HG03280 (cell line): ENCODE measurements around the gene RTN4R.
"Not testable (repeated sequence)": the region's sequence is repeated elsewhere in the genome, so short reads cannot be mapped to it uniquely, and the experiment has no call there.

Source experiments
- ATAC-seq: cut with Tn5 transposase; IDR thresholded peaks from one replicate; pipeline ENCODE4 v1.9.1; 2021; ENCODE audit warnings: mild to moderate bottlenecking, moderate library complexity; ENCODE audit not compliant: unreplicated experiment

RTN4R gene

GRCh38 chr22:20272700-20273099, 4.6 kb upstream of the RTN4R start:
- ATAC-seq = no peak

- no peak for ATAC-seq
Observed at GRCh38 chr22:20272174-20272573, 4.1 kb upstream of the RTN4R start.

GRCh38 chr22:20271114-20271994, 3.2 kb upstream of the RTN4R start:
- no peak for ATAC-seq

- ATAC-seq = not testable (repeated sequence)
Observed at GRCh38 chr22:20270190-20271113, 2.3 kb upstream of the RTN4R start.

GRCh38 chr22:20269673-20270072, 1.6 kb upstream of the RTN4R start:
- ATAC-seq = not testable (repeated sequence)

DNA sequence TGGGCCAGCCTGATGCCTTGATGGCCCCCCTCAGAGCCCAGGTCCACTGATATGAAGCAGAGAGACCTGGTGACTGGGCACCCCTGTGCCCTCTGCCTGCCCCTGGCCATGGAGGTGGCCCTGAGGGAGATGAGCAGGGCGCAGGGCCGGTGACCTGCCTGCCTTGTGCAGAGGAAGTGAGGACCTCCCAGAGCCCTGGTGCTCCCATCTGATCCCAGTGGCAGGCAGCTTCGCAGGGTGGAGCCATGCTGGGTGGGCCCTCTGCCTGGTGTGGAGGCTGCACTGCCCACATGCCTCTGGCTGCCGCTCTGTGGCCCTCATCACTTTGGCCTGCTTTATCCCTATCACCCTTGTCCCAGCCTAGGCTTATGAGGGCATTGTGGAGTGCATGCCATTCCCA, 1.1 kb upstream of the RTN4R start:
- ATAC-seq = not testable (repeated sequence)

DNA sequence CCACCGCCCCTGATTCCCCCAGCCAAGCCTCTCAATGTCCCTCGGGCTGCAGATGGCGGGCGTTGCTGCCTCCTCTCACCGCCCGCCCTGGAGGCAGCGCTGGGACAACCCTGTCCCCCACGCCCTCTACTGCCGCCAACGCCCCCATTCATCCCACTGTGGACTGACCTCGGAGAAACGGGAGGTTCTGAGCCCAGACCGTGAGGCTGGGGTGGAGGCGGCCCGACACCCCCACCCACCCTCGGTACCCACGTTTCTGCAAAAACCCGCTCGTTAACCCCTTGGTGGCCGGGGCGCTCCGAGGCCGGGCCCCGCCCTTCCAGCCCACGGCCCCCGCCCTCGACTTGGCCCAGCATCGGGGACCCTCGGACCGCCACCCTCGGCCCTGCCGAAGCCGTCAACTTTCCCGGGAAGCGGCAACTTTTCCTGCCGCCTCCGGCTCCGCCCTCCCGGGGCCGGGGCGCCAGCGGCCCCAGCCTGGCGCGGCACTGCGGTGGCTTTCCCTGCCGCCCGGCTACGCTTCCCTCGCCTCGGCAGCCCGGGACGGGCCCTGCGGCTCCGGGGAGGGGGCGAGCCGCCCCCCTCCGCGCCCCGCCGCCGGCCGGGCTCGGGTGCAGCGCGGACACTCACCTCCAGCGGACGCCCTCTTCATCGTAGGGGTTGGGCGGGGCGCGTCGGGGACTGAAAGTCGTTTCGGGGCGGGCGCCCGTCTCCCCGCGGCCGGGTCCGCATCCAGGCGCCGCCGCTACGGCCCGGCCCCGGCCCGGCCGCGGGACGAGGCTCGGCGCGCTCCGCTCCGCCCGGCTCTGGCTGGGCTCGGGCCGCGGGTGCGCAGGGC, 458 bp downstream of the RTN4R start:
- peak; percentile 14 for ATAC-seq

GRCh38 chr22:20266667-20267440, 1.3 kb downstream of the RTN4R start:
- ATAC-seq = not testable (repeated sequence)

- not testable (repeated sequence) for ATAC-seq
Observed at GRCh38 chr22:20265772-20266666, 2.1 kb downstream of the RTN4R start.

- ATAC-seq = no peak
Observed at GRCh38 chr22:20264614-20265452, 3.3 kb downstream of the RTN4R start.

DNA sequence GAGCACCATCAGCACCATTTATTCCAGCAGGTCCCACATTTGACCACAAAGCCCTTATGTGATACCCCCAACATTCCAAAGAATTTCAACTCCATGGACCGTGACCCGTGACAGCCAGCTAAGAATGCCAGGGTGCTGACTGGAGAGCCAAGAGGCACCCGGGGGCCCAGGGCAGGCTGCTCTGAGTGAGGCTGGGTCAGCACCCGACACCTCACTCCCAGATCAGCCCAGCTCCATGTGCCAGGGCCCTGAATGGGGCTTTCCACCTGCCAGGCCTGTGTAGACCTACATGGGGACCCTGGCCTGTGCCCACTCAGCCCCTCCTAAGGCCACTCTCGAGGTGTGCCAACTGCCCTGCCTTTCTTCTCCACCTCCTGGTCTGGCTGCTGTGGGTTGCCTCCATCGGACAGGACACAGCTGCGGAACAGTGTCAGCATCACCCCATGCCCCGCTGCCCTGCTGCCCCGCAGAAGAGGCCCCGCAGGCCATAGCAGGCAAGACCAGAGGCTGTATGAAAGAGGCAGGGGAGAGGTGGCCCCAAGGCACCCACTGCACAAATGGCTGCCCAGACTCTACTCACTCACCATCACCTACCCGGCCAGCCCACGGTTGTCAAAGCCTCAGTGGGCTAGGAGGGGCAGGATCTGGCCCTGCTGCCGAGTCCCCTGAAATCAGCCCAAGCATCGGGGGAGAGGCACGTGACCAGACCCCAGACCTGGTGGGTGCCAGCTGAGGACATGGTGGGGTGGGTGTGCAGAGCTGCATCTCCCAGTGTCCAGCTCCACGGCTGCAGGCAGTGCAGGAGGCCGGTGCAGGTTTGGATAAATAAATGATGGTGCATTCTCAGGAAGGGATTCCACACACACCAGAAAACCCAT, 4.5 kb downstream of the RTN4R start:
- not testable (repeated sequence) for ATAC-seq

GRCh38 chr22:20262582-20263147, 5.5 kb downstream of the RTN4R start:
- ATAC-seq = no peak

DNA sequence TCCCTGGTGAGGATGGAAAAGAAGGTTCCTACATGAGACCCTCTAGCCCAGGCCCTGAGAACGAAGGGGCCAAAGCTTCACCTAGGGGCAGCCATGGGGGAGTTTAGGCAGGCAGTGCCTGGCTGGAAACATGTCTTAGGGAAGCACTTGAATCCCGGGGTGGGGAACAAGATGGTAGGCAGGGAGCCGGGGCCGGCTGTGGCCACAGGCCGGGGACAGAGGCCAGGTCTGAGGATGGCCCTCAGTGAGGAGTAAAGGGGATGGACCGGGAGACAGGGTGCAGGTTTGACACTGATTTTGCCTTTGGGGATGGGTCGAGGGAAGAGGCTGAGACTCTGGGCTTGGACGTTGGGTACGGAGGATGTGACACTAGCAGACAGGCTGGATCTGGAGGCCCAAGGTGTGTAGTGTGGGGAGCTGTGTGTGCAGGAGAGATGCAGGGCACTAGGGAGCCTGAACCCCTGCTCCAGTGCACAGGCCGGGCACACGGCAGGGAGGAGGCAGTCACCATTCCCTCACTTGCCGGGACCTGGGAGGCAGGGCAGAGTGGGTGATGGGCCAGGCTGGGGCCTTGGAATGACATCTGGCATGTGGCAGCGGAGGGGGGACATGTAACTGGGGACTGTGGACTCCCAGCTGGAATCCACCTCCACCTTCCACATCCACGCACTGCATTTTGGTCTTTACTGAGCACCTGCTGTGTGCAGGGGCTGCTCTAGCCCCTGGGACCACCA, 6.1 kb downstream of the RTN4R start:
- no peak for ATAC-seq

- ATAC-seq = no peak
Observed at GRCh38 chr22:20260071-20260765, 7.9 kb downstream of the RTN4R start.

GRCh38 chr22:20259327-20259688, 8.8 kb downstream of the RTN4R start:
- no peak for ATAC-seq
